NB4 (cell line): ENCODE measurements around the gene PEMT.

Source experiments
- CTCF ChIP-seq: IDR thresholded peaks from one replicate; pipeline ENCODE4 v1.5.1; 2012; ENCODE audit warnings: low read depth, low read length
- MAX ChIP-seq: IDR thresholded peaks from 2 replicates; pipeline ENCODE4 v1.6.1; 2011; ENCODE audit warnings: low read depth, low read length
- MYC ChIP-seq: IDR thresholded peaks from 2 replicates; pipeline ENCODE4 v1.6.1; 2011; ENCODE audit warnings: low read depth, low read length
- POLR2A ChIP-seq: IDR thresholded peaks from 2 replicates; pipeline ENCODE4 v1.6.1; 2011; ENCODE audit warnings: mild to moderate bottlenecking; ENCODE audit not compliant: insufficient read length; ENCODE audit errors: extremely low read depth

GRCh38 chr17:17560167-17560566 lies 31.3 kb downstream of the PEMT start:
- TF ChIP-seq POLR2A (no peak), CTCF (no peak), MAX (no peak), MYC (no peak)
